ENCODE data around the gene CDH4.

The CDH4 gene

DNA sequence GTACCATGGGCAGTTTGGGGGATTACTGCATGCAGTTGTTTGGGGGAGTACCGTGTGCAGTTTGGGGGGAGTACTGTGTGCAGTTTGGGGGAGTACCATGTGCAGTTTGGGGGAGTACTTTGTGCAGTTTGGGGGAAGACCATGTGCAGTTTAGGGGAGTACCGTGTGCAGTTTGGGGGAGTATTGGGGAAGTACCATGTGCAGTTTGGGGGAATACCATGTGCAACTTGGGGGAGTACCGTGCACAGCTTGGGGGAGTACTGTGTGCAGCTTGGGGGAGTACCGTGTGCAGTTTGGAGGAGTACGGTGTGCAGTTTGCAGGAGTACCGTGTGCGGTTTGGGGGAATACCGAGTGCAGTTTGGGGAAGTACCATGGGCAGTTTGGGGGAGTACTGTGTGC lies 22.3 kb downstream of the CDH4 start:
- ChIA-PET POLR2A (ENCODE audit: low non-redundant PET) (no interaction called here), CTCF (no interaction called here)
- no peak for DNase-seq (ENCODE audit: low spot score)
- TF ChIP-seq CTCF (conservative IDR thresholded peaks at IDR 0.05; ENCODE audit: low read depth), result no peak
- H3K27ac ChIP-seq, result no peak overlapping the region

DNA sequence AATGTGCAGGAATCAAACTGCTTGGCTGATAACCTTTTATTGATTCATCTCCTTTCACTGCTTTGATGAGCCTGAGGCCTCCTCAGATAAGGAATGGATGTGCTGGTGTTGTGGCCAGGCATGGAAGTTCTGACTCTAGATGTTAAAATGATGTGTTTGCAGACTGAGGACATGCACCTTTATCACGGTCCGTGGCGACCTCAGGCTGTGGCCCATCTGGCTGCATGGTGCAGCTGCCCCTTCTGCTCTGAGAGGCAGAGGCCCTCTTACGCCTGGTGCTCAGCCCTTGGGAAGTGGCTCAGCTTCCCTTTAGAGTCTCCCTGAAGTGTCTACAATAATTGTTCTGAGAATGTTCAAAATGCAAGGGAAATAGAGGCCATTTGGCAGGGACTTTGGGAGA lies 26.2 kb downstream of the CDH4 start:
- TF ChIP-seq CTCF (conservative IDR thresholded peaks at IDR 0.05; ENCODE audit: low read depth), result no peak
- ChIA-PET POLR2A (ENCODE audit: low non-redundant PET) (no interaction called here), CTCF (no interaction called here)
- no peak for DNase-seq (ENCODE audit: low spot score)
- no peak overlapping the region for H3K27ac ChIP-seq

- H3K27ac ChIP-seq, result no peak overlapping the region
- POLR2A ChIA-PET (ENCODE audit: low non-redundant PET), result no interaction called here
- TF ChIP-seq CTCF (conservative IDR thresholded peaks at IDR 0.05; ENCODE audit: low read depth), result no peak
- no peak for DNase-seq (ENCODE audit: low spot score)
- CTCF ChIA-PET, result interaction anchor here (0.5 to 1.1 kb wide), 3 partner anchors 51 to 1039 kb away, joined by 3 read pairs; no protein-coding TSS in a partner anchor
Observed at GRCh38 chr20:61279621-61280150, 27.6 kb downstream of the CDH4 start.

DNA sequence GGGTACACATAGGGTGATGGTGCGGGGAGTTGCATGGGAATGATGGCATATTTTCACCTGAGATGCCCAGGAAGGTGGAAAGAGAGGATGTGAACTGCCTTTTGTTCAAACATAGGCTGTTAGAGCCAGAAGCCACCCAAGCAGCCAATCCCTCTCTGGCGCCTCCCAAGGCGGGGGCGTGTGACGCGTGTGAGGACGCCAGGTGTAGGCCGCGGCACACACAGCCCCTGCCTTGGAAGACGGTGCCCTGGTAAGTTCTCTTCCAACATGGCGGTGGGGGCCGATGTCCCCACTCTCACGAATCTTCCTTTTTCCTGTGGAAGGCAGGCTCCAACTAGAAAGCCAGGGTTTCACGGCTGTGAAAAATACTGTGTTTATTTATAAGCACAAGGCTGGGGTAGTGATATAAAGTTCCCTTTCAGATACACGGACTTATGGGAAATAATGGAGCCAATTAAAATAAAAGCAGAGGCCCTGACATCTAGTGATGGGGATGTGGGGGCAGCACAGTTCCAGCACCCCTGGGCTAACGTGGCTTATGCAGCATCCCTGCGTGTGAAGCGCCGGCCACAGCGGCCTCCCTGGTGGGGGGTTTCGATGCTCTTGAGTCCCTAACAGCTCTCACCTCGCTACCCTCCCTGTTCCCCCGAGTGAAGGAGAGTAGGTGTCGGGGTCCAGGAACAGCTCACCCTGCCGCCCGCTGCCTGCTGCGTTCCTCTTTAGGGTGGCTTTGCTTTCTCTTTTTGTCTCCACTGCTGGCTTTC lies 28.3 kb downstream of the CDH4 start:
- no peak overlapping the region for H3K27ac ChIP-seq
- ChIA-PET CTCF (interaction anchor here (0.5 to 1.1 kb wide), 2 partner anchors 52 to 1040 kb away, joined by 3 read pairs; no protein-coding TSS in a partner anchor), POLR2A (ENCODE audit: low non-redundant PET) (no interaction called here)
- no peak for DNase-seq (ENCODE audit: low spot score)
- no peak for TF ChIP-seq CTCF (conservative IDR thresholded peaks at IDR 0.05; ENCODE audit: low read depth)

GRCh38 chr20:61281286-61281795 lies 29.3 kb downstream of the CDH4 start:
- no peak overlapping the region for H3K27ac ChIP-seq
- no peak for DNase-seq (ENCODE audit: low spot score)
- CTCF ChIA-PET, result no interaction called here
- no peak for TF ChIP-seq CTCF (conservative IDR thresholded peaks at IDR 0.05; ENCODE audit: low read depth)
- POLR2A ChIA-PET (ENCODE audit: low non-redundant PET), result no interaction called here

GRCh38 chr20:61284752-61285151 lies 32.7 kb downstream of the CDH4 start:
- CTCF ChIA-PET, result interaction anchor here (0.7 kb wide), 1 partner anchor 245 kb away, joined by 5 read pairs; no protein-coding TSS in a partner anchor
- TF ChIP-seq CTCF (conservative IDR thresholded peaks at IDR 0.05; ENCODE audit: low read depth), result no peak
- DNase-seq (ENCODE audit: low spot score), result no peak
- H3K27ac ChIP-seq, result no peak overlapping the region
- POLR2A ChIA-PET (ENCODE audit: low non-redundant PET), result no interaction called here
